Activated CD8-positive, alpha-beta memory T cell treated with anti-CD3 and anti-CD28 coated beads, Interleukin-2, amount 10 ng/mL, durations not matched to agents 7 days and 5 days (primary cell): Measurements from ENCODE around the gene TMEM59. TPM values are rescaled to one million over a fixed set of nuclear protein-coding genes. Genes with fewer than 3 reads are reported as not detected.
"Not testable (repeated sequence)": the region's sequence is repeated elsewhere in the genome, so short reads cannot be mapped to it uniquely, and the experiment has no call there.

Experiments
- ATAC-seq: fragments of 150-1000 bp; cut with Tn5 transposase; one replicate; pipeline ENCODE4 v1.10.0; 2021; ENCODE audit warnings: moderate library complexity
- CTCF ChIA-PET: fragments of 350-600 bp; sonication (Branson Sonifier 250); formaldehyde crosslinking; loops from one replicate; lab custom pipeline; 2021; ENCODE audit warnings: antibody characterized with exemption; lab: Charles Lee
- DNase-seq: peaks from one replicate; pipeline ENCODE4 v3.0.0-alpha.2; 2020
- H3K27ac Mint-ChIP-seq: one replicate; pipeline ENCODE4 v1.8.0; 2021; ENCODE audit warnings: mild to moderate bottlenecking, mixed read lengths
- H3K27me3 Mint-ChIP-seq: one replicate; pipeline ENCODE4 v1.8.0; 2021; ENCODE audit warnings: mixed read lengths
- H3K36me3 Mint-ChIP-seq: one replicate; pipeline ENCODE4 v1.8.0; 2021; ENCODE audit warnings: mild to moderate bottlenecking, mixed read lengths
- H3K4me1 Mint-ChIP-seq: one replicate; pipeline ENCODE4 v1.8.0; 2021; ENCODE audit warnings: mixed read lengths
- H3K4me3 Mint-ChIP-seq: one replicate; pipeline ENCODE4 v1.8.0; 2021; ENCODE audit warnings: mild to moderate bottlenecking, moderate library complexity, mixed read lengths
- H3K9me3 Mint-ChIP-seq: one replicate; pipeline ENCODE4 v1.8.0; 2022; ENCODE audit warnings: low read depth, mixed read lengths
- total RNA-seq, 2 experiments: library from RNA; stranded (reverse); gene quantifications; one replicate each; pipeline ENCODE4 v1.2.3, GENCODE V29; 2021

TMEM59 gene, protein sequence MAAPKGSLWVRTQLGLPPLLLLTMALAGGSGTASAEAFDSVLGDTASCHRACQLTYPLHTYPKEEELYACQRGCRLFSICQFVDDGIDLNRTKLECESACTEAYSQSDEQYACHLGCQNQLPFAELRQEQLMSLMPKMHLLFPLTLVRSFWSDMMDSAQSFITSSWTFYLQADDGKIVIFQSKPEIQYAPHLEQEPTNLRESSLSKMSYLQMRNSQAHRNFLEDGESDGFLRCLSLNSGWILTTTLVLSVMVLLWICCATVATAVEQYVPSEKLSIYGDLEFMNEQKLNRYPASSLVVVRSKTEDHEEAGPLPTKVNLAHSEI
- 100 to 1,000 TPM; 165 to 171 TPM for total RNA-seq

DNA sequence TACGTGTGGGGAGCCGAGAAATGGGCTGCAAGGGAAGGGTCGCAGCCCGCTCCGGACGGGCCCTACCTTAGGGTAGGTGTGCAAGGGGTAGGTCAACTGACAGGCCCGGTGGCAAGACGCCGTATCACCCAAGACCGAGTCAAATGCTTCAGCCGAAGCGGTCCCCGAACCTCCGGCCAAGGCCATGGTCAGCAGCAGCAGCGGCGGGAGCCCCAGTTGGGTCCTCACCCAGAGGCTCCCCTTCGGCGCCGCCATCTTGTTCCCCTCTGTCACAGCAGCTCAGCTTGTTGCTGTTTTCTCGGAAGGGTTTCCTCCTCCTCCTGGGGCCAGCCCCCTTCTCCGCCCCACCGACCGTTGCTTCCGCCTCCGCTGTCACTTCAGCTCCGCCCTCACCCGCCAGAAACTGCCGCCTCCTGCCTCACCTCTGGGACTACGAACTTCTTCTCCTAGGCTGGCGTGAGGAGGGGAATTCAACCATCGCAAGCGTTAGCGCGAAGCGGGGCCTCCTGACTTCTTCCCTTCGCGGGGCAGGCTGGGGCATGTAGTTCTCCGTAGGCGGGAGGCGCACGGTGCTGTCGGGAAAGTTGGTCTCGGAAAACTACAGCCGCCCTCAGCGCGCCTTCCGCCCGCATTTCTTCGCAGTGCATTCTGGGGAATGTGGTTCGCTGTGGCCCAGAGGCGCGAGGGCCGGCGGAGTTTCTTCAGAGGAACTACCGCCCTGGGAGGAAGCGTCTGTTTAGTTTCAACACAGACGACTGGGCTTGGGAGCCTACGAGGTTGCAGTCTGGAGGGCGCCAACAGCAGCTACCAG lies at the start of gene TMEM59, which contains the start of gene TCEANC2:
Gene TMEM59 (minus strand): TSS at position 271 of the 811 bp plus-strand sequence. CDS start 16 bp downstream, at position 255.
Gene TCEANC2 (plus strand): TSS at position 675 of the 811 bp plus-strand sequence. CDS start 815 bp downstream, outside the sequence.
- CTCF ChIA-PET = interaction anchor here (0.7 to 2.9 kb wide), 10 partner anchors 9 to 754 kb away, joined by 3 to 11 read pairs (median 4); partner anchors contain the start of genes IFT25 and LRRC42
- H3K4me1 Mint-ChIP-seq = peaks cover 32% of the 10 kb centered on the region

DNA sequence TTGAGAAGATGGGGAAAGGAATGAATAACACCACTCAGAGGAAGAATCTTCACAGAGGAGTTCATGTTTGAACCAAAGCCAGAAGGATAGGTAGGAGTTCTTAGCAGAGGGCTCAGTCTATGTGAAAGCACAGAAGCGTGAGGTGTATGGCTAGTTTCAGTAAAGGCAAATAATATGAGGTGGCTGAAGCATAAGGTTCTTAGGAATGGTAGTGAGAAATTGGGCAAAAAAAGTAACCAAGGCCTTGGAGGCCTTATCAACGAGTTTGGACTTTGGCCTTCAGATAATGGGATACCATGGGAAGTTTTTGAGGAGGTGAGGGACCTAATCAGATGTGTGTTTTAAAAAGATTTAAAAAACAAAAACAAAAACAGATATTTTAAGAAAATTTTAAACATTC lies 47.5 kb upstream of the TMEM59 start:
- no peak overlapping the region for H3K27ac Mint-ChIP-seq
- no peak for ATAC-seq
- CTCF ChIA-PET = interaction anchor here (2.2 kb wide), 1 partner anchor 19 kb away, joined by 8 read pairs; no protein-coding TSS in a partner anchor
- no peak overlapping the region for H3K4me3 Mint-ChIP-seq
- H3K4me1 Mint-ChIP-seq = no peaks in the 10 kb centered on the region
- H3K36me3 Mint-ChIP-seq = peaks cover 45% of the 10 kb centered on the region
- H3K9me3 Mint-ChIP-seq = no peaks in the 10 kb centered on the region
- DNase-seq = no peak
- no peaks in the 10 kb centered on the region for H3K27me3 Mint-ChIP-seq

More for the DNA sequence above, at the start of gene TMEM59, which contains the start of gene TCEANC2:
- DNase-seq (peak; percentile 99), ATAC-seq (peak; percentile 94)
- peaks cover 22% of the 10 kb centered on the region for H3K36me3 Mint-ChIP-seq
- H3K27me3 Mint-ChIP-seq = no peaks in the 10 kb centered on the region
- no peak within 1 kb of the TSS for H3K4me3 Mint-ChIP-seq
- no peak within 1 kb of the TSS for H3K27ac Mint-ChIP-seq
- H3K9me3 Mint-ChIP-seq = no peaks in the 10 kb centered on the region

GRCh38 chr1:54099061-54099610 lies 46.1 kb upstream of the TMEM59 start:
- no peak overlapping the region for H3K4me3 Mint-ChIP-seq
- DNase-seq = no peak
- no peaks in the 10 kb centered on the region for H3K4me1 Mint-ChIP-seq
- ATAC-seq = no peak
- CTCF ChIA-PET = interaction anchor here (1.7 kb wide), 1 partner anchor 12 kb away, joined by 7 read pairs; no protein-coding TSS in a partner anchor
- no peak overlapping the region for H3K27ac Mint-ChIP-seq
- H3K9me3 Mint-ChIP-seq = no peaks in the 10 kb centered on the region
- H3K27me3 Mint-ChIP-seq = no peaks in the 10 kb centered on the region
- H3K36me3 Mint-ChIP-seq = peaks cover 45% of the 10 kb centered on the region

DNA sequence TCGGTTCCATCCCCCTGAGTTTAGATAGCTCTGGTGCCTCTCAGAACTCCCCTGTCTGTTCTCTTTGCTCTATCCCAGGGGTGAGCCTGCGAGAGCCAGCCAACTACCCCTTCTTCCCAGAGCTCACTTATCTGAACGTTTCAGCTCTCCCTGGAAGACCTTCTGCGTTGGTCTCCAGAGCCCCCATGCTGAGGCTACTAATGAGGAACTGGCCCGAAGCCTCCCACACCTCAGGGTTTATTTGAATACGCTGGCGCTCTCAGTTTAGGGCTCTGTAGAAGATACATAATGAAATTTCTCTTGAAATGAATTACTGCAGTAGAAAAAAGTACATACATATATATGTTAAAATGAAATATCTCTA lies 43.9 kb upstream of the TMEM59 start:
- no peak for ATAC-seq
- Mint-ChIP-seq H3K4me1 (no peaks in the 10 kb centered on the region), H3K9me3 (no peaks in the 10 kb centered on the region), H3K4me3 (no peak overlapping the region), H3K36me3 (peaks cover 33% of the 10 kb centered on the region), H3K27me3 (no peaks in the 10 kb centered on the region), H3K27ac (no peak overlapping the region)
- CTCF ChIA-PET = no interaction called here
- no peak for DNase-seq

DNA sequence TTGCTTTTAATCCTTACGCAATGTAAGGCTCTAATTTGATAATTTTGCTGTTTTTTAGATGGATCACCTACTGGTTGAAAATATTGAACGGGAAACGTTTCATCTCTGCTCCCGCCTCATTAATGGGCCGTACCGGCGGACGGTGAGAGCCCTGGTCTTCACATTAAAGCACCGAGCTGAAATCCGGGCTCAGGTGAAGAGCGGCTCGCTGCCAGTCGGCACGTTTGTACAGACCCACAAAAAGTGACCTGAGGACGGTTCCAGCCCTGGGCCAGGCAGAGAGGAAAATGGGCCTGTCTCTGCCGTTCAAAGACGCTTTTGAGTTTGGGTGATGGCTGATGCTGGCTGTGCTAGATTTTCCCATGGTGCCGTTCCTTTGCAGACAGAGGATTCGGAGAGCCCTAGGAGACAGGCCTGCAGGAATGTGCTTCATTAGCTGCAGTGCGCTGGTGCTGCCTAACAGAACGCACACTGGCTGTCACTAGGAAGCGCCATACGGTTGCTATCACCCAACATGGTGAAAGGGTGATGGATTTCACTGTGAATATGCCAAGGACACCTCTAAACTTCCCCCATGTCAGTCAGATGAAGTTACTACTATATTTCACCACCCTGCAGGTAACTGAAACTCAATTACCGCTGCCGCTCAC lies 43.3 kb upstream of the TMEM59 start:
- CTCF ChIA-PET = no interaction called here
- Mint-ChIP-seq H3K27ac (no peak overlapping the region), H3K4me1 (no peaks in the 10 kb centered on the region), H3K4me3 (no peak overlapping the region), H3K36me3 (peaks cover 30% of the 10 kb centered on the region), H3K9me3 (no peaks in the 10 kb centered on the region), H3K27me3 (no peaks in the 10 kb centered on the region)
- no peak for DNase-seq
- ATAC-seq = no peak

DNA sequence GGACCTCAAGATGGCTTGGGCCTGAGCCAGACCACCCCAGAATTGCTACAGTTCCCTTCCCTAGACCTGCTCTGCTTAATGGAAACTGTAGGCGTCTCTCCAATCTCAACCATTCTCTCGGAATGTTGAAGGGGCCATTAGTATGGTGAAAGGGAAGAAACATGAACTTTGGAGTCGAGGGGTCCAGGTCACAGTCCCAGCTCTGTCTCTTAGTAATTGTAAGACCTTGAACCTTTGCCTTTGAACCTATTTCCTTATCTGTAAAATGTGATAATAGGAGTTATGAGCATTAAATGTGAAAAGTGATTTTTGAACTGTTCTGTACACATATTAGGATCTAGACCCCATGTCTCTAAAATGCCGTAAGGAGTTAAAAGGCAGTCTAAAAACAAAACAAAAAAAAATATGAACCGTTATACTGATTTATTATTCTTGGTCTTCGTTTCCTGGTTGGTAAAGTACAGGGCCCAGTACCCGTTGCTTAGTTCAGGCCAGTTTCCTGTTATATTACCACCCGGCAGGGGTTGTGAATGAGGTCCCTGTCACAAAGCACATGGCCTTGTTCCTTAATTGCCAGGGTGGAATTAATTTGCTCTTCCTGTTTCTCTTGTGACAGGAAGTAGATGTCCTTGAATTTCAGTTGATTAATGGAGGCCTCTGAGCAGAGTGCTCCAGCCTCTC lies 42.7 kb upstream of the TMEM59 start:
- CTCF ChIA-PET = no interaction called here
- Mint-ChIP-seq H3K27ac (no peak overlapping the region), H3K4me3 (no peak overlapping the region), H3K9me3 (no peaks in the 10 kb centered on the region), H3K36me3 (peaks cover 26% of the 10 kb centered on the region), H3K27me3 (no peaks in the 10 kb centered on the region), H3K4me1 (no peaks in the 10 kb centered on the region)
- ATAC-seq (no peak), DNase-seq (no peak)

DNA sequence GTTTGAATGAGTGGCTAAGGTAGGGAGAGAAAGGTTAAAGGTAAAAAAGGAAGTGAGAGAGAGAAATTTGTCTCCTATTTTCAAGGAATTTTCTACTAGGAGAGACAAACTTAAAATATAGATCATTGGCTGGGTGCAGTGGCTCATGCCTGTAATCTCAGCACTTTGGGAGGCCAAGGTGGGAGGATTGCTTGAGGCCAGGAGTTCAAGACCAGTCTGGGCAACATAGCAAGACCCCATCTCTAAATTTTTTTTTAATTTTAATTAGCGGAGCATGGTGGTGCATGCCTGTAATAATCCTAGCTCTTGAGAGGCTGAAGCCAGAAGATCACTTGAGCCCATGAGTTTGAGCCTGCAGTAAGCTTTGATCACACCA lies 41.7 kb upstream of the TMEM59 start:
- ATAC-seq = not testable (repeated sequence)

DNA sequence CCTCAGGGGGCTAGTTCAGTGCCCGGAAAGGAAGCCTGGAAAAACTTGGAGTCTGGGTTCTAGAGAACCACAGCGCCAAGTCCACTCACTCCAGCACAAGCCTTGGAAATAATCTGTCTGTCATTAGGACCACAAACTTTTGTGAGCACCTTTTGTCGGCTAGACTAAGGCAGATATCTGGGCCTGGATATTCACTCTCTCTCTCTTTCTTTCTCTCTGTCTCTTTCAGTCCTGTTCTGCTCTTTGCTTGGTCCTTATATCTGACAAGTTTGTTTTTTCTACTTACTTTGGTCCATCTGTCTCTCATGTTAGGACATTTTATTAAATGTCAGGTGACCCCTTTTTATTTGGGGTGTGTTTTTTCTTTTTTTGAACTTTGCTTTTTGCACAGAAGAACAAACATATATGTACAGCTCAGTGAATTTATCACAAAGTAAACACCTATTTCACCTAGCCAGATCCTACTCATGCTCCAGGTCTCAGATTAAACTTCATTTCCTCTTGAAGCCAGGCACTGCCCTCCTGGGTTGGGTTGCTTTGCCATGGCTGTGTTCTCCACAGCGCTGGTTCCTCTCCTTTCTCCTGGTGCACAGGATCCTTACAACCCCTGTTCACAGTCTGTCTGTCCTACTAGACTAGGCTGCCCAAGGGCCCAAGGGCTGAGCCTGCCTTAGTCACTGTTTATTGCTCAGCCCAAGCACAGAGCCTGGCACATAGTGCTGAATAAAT lies 41.2 kb upstream of the TMEM59 start:
- peaks cover 19% of the 10 kb centered on the region for H3K36me3 Mint-ChIP-seq
- no peaks in the 10 kb centered on the region for H3K9me3 Mint-ChIP-seq
- DNase-seq (no peak), ATAC-seq (no peak)
- CTCF ChIA-PET = no interaction called here
- no peaks in the 10 kb centered on the region for H3K27me3 Mint-ChIP-seq
- no peaks in the 10 kb centered on the region for H3K4me1 Mint-ChIP-seq
- H3K27ac Mint-ChIP-seq = no peak overlapping the region
- H3K4me3 Mint-ChIP-seq = no peak overlapping the region

More for the DNA sequence above, 41.7 kb upstream of the TMEM59 start:
- H3K36me3 Mint-ChIP-seq = peaks cover 20% of the 10 kb centered on the region
- H3K4me1 Mint-ChIP-seq, H3K4me3 Mint-ChIP-seq, DNase-seq, H3K27me3 Mint-ChIP-seq, H3K9me3 Mint-ChIP-seq, H3K27ac Mint-ChIP-seq, CTCF ChIA-PET: not testable (repeated sequence)

DNA sequence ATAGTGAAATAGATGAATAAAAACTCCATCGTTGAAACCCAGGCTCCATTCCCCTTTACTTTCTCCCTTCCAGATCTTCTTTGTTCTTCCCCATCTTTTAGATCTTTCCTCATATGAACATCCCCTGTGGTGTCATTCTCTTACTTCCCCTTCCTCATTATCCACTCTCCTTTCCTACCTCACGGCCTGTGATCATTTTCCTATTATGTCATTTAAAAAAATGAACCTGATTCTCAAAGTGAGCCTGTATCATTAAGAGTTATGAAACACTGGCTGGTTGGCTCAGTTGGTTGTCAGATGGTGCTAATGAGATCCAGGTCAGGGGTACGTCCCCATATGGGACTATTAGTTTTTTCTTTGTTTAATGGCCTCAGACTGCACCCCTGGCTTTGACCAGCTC lies 38.7 kb upstream of the TMEM59 start:
- H3K4me3 Mint-ChIP-seq = no peak overlapping the region
- H3K4me1 Mint-ChIP-seq = peaks cover 3% of the 10 kb centered on the region
- CTCF ChIA-PET = no interaction called here
- ATAC-seq (no peak), DNase-seq (no peak)
- no peaks in the 10 kb centered on the region for H3K9me3 Mint-ChIP-seq
- H3K36me3 Mint-ChIP-seq = peaks cover 9% of the 10 kb centered on the region
- H3K27me3 Mint-ChIP-seq = no peaks in the 10 kb centered on the region
- no peak overlapping the region for H3K27ac Mint-ChIP-seq

GRCh38 chr1:54088385-54088784 lies 35.4 kb upstream of the TMEM59 start:
- ATAC-seq (no peak), DNase-seq (no peak)
- Mint-ChIP-seq H3K4me1 (peaks cover 3% of the 10 kb centered on the region), H3K27me3 (no peaks in the 10 kb centered on the region), H3K9me3 (no peaks in the 10 kb centered on the region), H3K36me3 (peaks cover 5% of the 10 kb centered on the region), H3K4me3 (no peak overlapping the region), H3K27ac (no peak overlapping the region)
- CTCF ChIA-PET = interaction anchor here (1.2 kb wide), 1 partner anchor 14 kb away, joined by 3 read pairs; no protein-coding TSS in a partner anchor

DNA sequence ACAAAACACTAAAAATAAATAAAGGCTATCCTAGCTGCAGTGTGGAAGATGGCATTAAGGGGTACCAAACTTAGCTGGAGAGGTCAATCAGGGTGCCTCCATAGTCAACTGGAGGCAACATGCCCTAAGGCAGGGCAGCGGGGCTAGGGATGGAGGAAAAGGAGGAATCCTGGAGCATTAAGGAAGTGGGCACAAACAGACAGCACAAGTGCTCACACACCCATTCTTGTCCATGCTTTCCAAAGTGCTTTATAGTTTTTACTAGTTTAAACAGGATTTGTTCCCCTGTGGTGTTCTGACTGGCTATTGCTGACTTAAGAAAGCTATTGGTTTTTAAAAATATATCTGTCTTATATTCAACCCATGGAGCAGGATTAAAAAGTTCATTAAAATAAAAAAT lies 33.8 kb upstream of the TMEM59 start:
- CTCF ChIA-PET = interaction anchor here (0.8 to 1.5 kb wide), 2 partner anchors 15 to 403 kb away, joined by 3 to 5 read pairs; no protein-coding TSS in a partner anchor
- no peaks in the 10 kb centered on the region for H3K27me3 Mint-ChIP-seq

DNA sequence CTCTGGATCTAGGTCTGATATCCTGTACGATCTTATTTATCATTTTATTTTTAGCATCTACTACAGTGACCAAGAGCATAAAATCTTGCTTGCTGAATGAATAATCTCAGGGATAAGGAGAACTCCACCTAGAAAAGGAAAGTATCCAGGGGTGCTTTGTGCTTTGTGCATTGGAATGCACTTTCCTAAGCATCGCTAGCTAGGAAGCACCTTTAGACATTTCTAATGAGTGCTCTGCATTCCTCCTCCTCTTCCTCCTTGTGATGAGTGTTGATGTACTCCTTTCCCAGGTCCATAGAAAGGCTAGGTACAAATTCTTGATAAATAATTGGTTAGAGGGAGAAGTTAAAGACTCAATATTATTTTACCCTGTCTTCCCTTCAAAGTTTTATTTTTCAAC lies 31.8 kb upstream of the TMEM59 start:
- ATAC-seq = no peak
- CTCF ChIA-PET = interaction anchor here (1.0 to 1.8 kb wide), 2 partner anchors 10 to 15 kb away, joined by 3 to 4 read pairs; no protein-coding TSS in a partner anchor
- Mint-ChIP-seq H3K9me3 (no peaks in the 10 kb centered on the region), H3K4me1 (peaks cover 5% of the 10 kb centered on the region), H3K27ac (no peak overlapping the region), H3K36me3 (peaks cover 5% of the 10 kb centered on the region), H3K4me3 (no peak overlapping the region), H3K27me3 (no peaks in the 10 kb centered on the region)
- DNase-seq = no peak

More for the DNA sequence above, 33.8 kb upstream of the TMEM59 start:
- Mint-ChIP-seq H3K27ac (no peak overlapping the region), H3K4me1 (peaks cover 3% of the 10 kb centered on the region), H3K4me3 (no peak overlapping the region), H3K9me3 (no peaks in the 10 kb centered on the region), H3K36me3 (peaks cover 5% of the 10 kb centered on the region)
- ATAC-seq (no peak), DNase-seq (no peak)
